GM21723 (cell line): Measurements from ENCODE around the gene JAK1.

Experiments
- ATAC-seq: cut with Tn5 transposase; IDR thresholded peaks from one replicate; pipeline ENCODE4 v1.9.1; 2021; ENCODE audit warnings: mild to moderate bottlenecking, moderate library complexity; ENCODE audit not compliant: unreplicated experiment

JAK1 gene

GRCh38 chr1:64873576-64873975 is 92.8 kb downstream of the JAK1 start:
- no peak for ATAC-seq

GRCh38 chr1:64872067-64872466 is 94.3 kb downstream of the JAK1 start:
- no peak for ATAC-seq

- no peak for ATAC-seq
Observed at GRCh38 chr1:64871256-64871655, 95.1 kb downstream of the JAK1 start.

DNA sequence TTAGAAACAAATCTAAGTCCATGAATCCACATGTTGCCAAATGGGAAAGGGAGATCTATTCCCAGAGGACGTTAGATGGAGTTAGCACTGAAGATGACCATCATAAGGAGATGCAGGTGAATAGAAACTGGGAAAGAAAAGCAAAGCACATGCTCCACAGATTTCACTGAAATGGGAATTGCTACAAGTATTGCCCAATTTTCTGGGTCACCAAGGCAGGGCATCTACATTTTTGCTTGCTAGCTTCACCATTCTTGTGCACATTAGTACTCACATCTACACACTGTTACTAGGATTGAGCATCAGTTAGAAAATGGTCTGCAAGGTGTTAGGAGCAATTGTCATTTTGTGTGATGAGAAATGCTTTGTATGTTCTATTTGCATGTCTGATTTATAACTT is 99.1 kb downstream of the JAK1 start:
- no peak for ATAC-seq

GRCh38 chr1:64866689-64867088 is 99.7 kb downstream of the JAK1 start:
- no peak for ATAC-seq

DNA sequence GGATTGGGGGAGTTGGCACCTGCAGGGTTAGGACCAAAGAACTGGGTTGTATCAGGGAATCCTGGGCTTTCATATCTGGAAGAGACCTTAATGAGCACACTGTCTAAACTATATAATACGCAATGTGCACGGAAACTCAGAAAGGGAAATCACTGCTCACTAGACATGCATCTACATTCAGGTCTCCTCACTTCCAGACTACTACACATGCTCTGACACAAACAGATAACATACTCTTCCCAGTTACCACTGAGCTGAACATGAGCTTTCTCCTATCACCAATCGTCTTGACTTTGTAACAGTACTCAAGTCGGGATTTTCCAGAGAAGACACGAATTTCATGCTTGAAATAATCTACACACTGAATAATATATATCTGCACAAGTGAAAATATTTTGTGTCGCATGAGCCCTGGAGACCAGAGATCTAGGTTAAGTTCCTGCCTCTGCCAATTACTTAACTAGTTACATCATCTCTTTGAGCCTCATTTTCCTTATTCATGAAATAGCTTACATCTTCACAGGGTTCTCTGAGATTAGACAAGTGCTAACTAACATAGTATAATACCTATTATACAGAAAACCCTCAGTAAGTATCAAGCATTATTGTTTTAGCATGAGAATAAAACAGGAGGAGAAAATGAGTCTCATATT is 101.1 kb downstream of the JAK1 start:
- no peak for ATAC-seq

- peak; percentile 100 for ATAC-seq
Observed at GRCh38 chr1:64864018-64864940, 102.1 kb downstream of the JAK1 start.

DNA sequence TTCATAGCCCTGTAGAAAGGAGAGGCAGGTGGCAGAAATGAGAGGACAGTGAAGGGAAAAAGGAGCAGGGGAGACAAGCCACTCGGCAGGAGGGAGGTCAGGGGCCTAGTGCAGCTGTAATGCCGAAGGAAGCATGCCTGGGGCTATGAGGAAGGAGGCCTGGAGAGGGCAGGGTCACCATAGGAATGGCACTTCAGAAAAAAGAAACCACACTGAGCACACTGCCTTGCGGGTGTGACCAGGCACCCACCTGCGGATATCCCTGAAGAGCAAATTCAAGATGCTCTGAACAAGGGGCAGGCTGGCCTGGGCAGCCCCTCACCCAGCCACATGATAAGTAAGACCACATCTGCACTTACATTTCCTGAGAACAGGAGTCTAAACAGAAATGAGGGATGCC is 104.7 kb downstream of the JAK1 start:
- no peak for ATAC-seq

DNA sequence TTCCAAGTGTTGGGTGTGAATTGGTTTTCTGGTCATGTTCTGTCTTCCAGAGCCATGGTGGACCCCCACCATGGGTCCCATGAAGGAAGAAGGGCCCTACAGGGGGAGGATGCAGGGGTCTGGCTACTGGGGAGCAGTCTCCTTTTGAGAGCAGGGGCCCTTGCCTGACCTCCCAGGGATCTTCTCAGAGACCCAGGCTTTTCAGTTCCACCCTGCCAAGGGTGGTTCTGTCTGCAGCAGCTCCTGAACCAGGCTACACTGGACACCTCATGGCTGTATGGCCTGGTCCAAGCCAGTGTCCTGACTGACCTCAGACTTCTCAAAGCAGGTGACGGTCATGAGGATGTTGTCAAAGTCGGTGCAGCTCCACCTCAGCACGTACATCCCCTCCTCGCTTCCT is 109.0 kb downstream of the JAK1 start:
- no peak for ATAC-seq

DNA sequence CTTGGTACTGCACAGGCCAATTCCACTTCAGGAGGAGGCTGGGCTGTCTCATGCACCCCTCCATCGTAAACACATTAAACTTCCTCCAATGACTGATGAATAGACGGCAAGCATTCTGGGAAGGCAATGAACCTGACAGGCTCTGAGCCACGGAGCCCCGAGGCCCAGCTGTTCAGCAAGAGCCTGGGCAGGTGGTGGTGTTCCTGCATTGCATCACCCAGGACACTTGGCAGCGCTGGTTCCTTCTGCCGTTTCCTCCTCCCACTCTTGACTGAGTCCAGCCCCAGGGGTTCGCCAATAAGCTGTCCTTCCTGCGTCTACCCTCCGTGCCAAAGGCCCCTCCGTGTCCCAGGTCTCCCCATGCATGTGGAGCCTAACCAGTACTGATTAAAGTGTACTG is 109.8 kb downstream of the JAK1 start:
- ATAC-seq, result no peak

DNA sequence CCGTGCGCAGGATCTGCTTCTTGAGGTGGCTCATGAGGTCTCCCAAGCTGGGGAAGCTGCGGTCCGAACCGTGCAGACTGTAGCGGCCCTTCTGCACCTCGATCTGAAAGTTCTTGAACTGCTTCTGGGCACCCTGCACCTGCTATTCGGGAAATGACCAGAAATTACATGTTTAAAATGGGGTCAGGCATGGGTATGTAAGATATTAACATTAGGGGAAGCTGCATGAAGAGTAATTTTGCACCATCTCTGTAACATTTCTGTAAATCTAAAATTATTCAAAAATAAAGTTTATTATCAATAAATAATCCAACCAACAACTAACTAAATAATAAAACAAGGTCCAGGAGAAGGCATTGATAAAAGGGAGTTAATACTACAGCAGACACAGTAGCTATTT is 110.8 kb downstream of the JAK1 start:
- ATAC-seq, result no peak

- ATAC-seq, result no peak
Observed at GRCh38 chr1:64854674-64855073, 111.7 kb downstream of the JAK1 start.

DNA sequence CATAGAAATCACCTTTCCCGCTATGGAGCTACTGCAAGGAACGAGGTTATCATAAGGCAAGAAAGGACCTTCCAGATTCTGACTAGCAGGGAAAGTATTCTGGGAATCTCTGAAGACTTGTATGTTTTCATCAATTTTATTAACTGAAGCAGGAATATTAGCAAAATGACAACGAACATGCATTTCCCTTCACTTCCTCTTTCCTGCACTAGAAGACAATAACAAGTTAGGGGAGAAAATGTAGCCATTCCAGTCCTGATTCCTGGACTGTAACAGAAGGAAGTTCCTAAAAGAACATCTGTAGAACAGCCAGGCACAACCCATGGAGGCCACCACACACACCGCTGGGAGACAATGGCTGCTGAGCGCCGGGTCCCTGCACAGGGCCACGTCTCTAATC is 114.7 kb downstream of the JAK1 start:
- ATAC-seq, result no peak

DNA sequence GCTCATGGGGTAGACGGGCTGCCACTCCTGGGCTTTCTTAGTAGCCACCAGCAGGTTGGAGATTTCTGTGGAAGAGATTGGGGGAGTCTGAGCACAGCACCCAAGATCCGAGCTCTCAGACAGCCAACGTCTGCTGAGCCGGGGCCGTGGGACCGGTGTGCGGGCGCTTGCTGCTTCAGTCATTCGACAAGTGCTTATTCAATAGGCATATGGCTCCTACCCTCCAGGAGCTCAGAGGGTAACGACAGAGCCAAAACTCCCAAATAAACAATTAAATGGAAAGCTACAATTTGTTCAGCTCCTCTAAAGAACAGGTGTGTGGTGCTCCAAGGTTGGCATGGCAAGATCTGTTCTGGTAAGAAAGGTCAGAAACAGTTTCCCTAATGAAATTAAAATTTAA is 115.5 kb downstream of the JAK1 start:
- no peak for ATAC-seq

GRCh38 chr1:64849942-64850341 is 116.4 kb downstream of the JAK1 start:
- no peak for ATAC-seq

DNA sequence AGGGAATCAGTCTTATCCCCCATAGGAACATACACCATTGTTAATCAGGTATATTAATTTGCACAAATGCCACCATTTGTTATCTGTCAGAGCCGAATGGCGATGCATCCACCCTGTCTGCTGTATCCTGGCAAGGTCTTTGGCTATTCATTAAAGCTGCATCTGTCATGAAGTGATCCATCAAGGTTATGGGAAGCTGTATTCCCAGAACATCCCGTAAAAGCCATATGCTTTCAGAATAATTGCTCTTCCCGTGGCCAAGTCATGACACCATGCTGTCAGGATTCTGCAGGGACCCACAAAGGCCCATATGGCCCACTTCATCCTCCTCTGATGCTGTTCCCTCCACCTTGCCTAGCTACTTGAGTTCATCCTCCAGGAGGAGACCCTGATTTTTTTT is 117.5 kb downstream of the JAK1 start:
- no peak for ATAC-seq

GRCh38 chr1:64848136-64848535 is 118.2 kb downstream of the JAK1 start:
- no peak for ATAC-seq

DNA sequence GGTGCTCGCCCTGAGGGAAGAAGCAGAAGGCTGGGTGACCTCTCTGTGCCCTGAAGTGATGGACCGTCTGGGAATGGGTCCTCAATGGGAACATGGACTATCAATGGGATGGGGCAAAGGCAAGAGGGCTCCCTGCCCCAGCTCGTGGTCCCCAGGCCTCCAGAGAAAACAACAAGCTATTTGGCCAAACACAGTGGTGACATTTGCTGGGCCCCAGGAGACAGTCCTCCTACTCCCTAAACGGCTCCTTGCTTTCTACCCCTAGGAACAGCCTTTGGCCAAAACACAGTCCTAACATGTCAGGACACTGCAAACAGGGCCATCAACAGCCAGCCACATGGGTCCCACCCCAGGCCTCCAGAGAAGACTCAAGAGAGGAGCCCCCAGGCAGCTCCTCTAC is 118.7 kb downstream of the JAK1 start:
- ATAC-seq, result no peak

DNA sequence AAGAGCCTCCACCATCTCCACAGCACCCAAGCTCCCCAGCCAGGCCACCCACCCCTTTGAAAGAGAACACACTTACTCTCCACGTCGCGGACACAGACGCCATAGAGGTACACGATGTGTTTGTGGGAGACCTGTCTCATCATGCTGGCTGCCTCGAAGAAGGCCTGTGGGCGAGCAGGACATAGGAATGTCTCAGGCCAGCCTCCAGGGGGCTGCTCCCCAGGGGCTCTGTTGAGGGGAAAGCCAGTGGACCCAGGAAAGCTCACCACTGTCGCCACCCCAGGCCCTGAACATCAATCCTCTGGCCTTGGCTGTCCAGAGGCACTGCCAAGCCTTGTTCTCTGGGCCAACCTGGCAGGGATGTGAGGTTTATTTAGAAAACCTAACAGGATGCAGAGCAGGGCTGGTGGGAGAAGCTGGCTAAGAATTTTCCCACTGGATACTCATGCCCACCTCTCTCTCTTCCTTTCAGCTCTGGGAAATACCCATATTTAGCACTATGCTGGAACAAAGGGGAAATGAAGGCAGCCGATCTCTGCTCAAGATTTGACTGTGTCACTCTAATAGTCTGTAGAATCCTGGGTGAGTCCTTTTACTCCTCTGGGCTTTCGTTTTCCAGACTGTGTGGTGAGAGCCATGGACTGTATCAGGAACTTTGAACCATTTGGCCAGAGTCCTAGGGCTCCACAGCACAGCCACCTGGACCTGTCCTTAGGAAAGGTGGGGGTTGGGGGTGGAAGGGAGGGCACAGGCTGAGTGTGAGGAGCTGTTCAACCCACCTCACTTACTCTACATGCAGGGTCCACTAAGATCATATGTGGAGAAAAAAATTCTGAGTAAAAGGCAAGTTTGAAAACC is 119.5 kb downstream of the JAK1 start:
- ATAC-seq, result no peak

DNA sequence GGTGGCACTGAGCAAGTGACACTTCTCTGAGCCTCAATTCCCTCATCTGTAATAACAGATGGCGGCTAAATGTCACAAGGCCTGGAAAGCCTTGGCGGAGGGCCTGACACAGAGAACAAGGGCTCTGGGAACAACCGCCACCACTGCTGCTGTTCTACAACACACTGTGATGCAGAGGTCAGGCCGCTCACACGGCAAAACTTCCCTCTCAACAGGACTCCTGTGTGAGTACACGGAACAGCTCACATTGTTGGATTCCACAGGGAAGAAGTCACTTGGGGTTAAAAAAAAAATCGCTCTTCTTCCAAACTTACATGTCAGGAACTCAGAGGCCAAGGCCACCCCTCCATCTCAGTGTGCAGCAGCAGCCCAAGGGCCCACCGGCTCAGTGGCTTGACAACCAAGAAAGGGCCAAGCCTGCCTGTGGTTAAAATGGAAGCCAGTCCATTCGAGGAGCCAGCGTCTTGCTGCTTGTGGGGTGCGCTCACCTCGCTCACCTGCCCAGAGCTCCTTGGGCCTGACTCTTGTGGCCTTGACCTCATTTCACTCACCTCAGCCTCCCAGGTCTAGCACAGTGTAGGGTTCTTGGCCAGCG is 120.4 kb downstream of the JAK1 start:
- ATAC-seq, result no peak

- ATAC-seq, result no peak
Observed at GRCh38 chr1:64844609-64845008, 121.7 kb downstream of the JAK1 start.
